ENCODE measurements around the gene CHST15.

DNA sequence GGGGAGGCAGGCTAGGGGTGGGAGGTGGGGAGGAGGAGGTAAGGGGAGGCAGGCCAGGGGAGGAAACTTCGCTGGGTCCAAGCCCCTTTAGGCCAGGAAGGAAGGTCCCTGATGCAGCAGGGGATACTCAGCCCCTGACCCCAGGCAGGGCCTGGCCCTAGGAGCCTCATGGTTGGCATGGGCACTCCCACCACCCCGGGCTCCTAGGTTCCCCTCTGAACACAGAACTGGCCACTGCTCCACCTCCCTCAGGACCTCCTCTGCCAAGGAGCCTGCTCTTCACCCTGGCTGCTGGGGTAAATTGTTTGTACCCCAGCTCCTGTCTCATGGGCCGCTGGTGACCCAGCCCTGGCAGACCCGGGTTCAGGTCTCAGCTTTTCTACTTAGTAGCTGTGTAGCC, 25.8 kb upstream of the CHST15 start:
- TF ChIP-seq, protein P1, sequence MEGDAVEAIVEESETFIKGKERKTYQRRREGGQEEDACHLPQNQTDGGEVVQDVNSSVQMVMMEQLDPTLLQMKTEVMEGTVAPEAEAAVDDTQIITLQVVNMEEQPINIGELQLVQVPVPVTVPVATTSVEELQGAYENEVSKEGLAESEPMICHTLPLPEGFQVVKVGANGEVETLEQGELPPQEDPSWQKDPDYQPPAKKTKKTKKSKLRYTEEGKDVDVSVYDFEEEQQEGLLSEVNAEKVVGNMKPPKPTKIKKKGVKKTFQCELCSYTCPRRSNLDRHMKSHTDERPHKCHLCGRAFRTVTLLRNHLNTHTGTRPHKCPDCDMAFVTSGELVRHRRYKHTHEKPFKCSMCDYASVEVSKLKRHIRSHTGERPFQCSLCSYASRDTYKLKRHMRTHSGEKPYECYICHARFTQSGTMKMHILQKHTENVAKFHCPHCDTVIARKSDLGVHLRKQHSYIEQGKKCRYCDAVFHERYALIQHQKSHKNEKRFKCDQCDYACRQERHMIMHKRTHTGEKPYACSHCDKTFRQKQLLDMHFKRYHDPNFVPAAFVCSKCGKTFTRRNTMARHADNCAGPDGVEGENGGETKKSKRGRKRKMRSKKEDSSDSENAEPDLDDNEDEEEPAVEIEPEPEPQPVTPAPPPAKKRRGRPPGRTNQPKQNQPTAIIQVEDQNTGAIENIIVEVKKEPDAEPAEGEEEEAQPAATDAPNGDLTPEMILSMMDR (IDR thresholded peaks at IDR 0.05; ENCODE audit: low read depth, low read length, missing input control): no peak
- TF ChIP-seq TAF1 (conservative IDR thresholded peaks at IDR 0.05) (no peak), GABPA (IDR thresholded peaks at IDR 0.05 in 1 of 2, conservative IDR thresholded peaks at IDR 0.05 in 1 of 2) (no peak), YY1 (IDR thresholded peaks at IDR 0.05) (no peak), RAD21 (IDR thresholded peaks at IDR 0.05) (no peak), HNF4A (conservative IDR thresholded peaks at IDR 0.05) (no peak)
- TF ChIP-seq, protein P2, sequence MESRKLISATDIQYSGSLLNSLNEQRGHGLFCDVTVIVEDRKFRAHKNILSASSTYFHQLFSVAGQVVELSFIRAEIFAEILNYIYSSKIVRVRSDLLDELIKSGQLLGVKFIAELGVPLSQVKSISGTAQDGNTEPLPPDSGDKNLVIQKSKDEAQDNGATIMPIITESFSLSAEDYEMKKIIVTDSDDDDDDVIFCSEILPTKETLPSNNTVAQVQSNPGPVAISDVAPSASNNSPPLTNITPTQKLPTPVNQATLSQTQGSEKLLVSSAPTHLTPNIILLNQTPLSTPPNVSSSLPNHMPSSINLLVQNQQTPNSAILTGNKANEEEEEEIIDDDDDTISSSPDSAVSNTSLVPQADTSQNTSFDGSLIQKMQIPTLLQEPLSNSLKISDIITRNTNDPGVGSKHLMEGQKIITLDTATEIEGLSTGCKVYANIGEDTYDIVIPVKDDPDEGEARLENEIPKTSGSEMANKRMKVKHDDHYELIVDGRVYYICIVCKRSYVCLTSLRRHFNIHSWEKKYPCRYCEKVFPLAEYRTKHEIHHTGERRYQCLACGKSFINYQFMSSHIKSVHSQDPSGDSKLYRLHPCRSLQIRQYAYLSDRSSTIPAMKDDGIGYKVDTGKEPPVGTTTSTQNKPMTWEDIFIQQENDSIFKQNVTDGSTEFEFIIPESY (IDR thresholded peaks at IDR 0.05): no peak
- TF ChIP-seq, protein P3, sequence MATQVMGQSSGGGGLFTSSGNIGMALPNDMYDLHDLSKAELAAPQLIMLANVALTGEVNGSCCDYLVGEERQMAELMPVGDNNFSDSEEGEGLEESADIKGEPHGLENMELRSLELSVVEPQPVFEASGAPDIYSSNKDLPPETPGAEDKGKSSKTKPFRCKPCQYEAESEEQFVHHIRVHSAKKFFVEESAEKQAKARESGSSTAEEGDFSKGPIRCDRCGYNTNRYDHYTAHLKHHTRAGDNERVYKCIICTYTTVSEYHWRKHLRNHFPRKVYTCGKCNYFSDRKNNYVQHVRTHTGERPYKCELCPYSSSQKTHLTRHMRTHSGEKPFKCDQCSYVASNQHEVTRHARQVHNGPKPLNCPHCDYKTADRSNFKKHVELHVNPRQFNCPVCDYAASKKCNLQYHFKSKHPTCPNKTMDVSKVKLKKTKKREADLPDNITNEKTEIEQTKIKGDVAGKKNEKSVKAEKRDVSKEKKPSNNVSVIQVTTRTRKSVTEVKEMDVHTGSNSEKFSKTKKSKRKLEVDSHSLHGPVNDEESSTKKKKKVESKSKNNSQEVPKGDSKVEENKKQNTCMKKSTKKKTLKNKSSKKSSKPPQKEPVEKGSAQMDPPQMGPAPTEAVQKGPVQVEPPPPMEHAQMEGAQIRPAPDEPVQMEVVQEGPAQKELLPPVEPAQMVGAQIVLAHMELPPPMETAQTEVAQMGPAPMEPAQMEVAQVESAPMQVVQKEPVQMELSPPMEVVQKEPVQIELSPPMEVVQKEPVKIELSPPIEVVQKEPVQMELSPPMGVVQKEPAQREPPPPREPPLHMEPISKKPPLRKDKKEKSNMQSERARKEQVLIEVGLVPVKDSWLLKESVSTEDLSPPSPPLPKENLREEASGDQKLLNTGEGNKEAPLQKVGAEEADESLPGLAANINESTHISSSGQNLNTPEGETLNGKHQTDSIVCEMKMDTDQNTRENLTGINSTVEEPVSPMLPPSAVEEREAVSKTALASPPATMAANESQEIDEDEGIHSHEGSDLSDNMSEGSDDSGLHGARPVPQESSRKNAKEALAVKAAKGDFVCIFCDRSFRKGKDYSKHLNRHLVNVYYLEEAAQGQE (IDR thresholded peaks at IDR 0.05): no peak
- TF ChIP-seq, protein P4, sequence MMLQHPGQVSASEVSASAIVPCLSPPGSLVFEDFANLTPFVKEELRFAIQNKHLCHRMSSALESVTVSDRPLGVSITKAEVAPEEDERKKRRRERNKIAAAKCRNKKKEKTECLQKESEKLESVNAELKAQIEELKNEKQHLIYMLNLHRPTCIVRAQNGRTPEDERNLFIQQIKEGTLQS (IDR thresholded peaks at IDR 0.05): no peak
